LNCaP clone FGC (cell line): ENCODE results near the gene HCCS.

Experiments used
- DNase-seq: peaks from one replicate; pipeline ENCODE4 v3.0.0-alpha.2; 2011; ENCODE audit warnings: low read depth
- H3K4me3 ChIP-seq: 2 replicates; pipeline ENCODE4 v1.5.1; 2011; ENCODE audit warnings: mild to moderate bottlenecking, low read depth, low read length, control low read depth
- CTCF ChIP-seq: IDR thresholded peaks from 2 replicates; pipeline ENCODE4 v1.5.1; 2012; ENCODE audit warnings: mild to moderate bottlenecking; ENCODE audit not compliant: control insufficient read depth, insufficient read depth; ENCODE audit errors: extremely low read depth

The HCCS gene

GRCh38 chrX:11111037-11111851 is at the start of gene HCCS:
Gene HCCS (plus strand): TSS chrX:11111332. CDS start chrX:11112061, 729 bp downstream.
- peak within 1 kb of the TSS; percentile 82 for H3K4me3 ChIP-seq
- no peak for TF ChIP-seq CTCF

GRCh38 chrX:11064276-11064675 is 46.9 kb upstream of the HCCS start:
- no peak for DNase-seq
- H3K4me3 ChIP-seq, result no peak overlapping the region
- TF ChIP-seq CTCF, result no peak

More at GRCh38 chrX:11111037-11111851, at the start of gene HCCS:
- peak; percentile 39 for DNase-seq

DNA sequence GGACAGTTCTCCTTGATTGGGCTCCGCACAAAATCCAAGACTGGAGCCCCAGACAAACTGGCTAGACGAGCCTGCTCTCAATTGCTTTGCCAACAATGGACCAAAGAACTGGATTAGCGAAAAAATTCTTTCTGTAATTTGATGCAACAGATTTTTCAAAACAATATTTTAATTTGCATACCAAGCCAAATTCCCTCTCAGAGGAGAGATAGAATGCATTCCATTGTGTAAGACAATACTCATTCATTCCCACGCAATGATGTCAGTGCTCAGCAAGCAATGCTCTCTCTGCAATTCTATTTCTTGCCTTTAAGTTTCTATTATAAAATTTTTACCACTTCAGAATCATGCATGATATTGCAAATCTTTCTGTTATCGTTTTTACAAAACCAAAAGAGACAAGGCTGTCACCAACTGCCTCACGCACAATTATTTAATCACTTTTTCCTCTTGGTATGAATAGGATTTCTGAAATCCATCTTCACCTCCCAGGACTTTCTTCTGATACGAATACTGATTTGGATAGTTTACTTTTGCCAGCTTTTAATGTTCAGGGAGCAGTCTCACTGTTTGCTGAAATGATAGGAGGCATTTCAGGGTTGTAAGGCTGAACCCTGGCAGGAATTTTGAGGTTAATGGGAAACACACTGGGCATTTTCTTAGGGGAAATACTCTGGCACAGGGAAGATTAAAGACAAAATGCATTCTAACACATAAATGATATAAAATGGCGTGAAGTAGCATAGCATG is 46.1 kb upstream of the HCCS start:
- H3K4me3 ChIP-seq, result no peak overlapping the region
- no peak for DNase-seq

DNA sequence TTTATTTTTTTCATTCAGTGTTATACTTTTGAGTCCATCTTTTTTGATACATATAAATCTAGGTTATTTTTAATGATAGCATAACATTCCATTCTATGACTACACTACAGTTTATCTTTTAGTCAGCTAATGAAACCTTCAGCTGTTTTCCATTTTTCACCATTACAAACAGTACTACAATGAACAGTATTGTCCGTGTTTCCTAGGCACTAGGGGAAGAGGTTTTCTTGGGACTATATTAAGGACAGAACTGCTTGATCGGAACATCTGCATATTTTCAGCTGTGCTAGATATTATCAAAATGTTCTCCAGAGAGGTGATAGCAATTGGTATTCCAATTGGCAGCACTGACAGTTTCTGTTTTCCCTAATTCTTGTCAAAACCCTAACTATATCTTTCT is 44.3 kb upstream of the HCCS start:
- TF ChIP-seq CTCF, result no peak
- no peak overlapping the region for H3K4me3 ChIP-seq

More for the DNA sequence above, 46.1 kb upstream of the HCCS start:
- TF ChIP-seq CTCF, result no peak

DNA sequence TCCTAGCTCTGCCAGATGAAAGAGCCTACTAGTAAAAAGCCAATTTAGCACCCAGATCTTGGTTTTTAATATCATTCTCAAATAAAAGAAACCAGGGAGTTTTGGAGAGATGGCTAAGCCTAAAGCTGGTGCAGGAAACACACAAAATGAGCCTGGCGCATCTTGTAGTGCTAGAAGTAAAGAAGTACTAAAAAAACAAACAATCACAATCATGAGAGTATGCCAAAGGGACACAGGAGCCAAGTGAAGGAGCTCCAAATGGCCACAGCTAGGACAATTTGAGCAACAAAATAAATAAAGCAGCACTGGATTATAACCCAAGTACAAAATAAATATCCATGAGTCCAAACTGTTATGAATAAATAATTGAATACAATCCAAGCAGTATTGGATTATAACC is 37.8 kb upstream of the HCCS start:
- TF ChIP-seq CTCF, result no peak
- no peak overlapping the region for H3K4me3 ChIP-seq
- DNase-seq, result peak; percentile 93

More for the DNA sequence above, 44.3 kb upstream of the HCCS start:
- no peak for DNase-seq

- DNase-seq, result no peak
- TF ChIP-seq CTCF, result no peak
- H3K4me3 ChIP-seq, result no peak overlapping the region
These were observed 30.3 kb upstream of the HCCS start for GRCh38 chrX:11080741-11081305.
